Measurements from ENCODE around the gene SMIM17. TPM values are rescaled to one million over a fixed set of nuclear protein-coding genes. Genes with fewer than 3 reads are reported as not detected.

Gene SMIM17
- total and polyA plus RNA-seq, 2 of the 13 experiments (the other 11 are each of a cell fraction or from before 2014, with no cell fraction given) = 0.21 to 0.53 TPM

- TF ChIP-seq ARID4A (CRISPR knock-in tag; IDR thresholded peaks at IDR 0.05; ENCODE audit: borderline replicate concordance) (peak; percentile 87; the same call in 1 of the 2 replicates), ZNF879 (CRISPR knock-in tag; IDR thresholded peaks at IDR 0.05) (no peak), YY1 (IDR thresholded peaks at IDR 0.05; ENCODE audit: insufficient read depth, insufficient replicate concordance, low read depth, low read length) (peak; percentile 43), LCORL (IDR thresholded peaks at IDR 0.05) (no peak), LCORL (CRISPR knock-in tag; IDR thresholded peaks at IDR 0.05) (peak; percentile 39), IRF2 (CRISPR knock-in tag; IDR thresholded peaks at IDR 0.05) (peak; percentile 69), ZNF501 (CRISPR knock-in tag; IDR thresholded peaks at IDR 0.05) (peak; percentile 89), NCOA1 (CRISPR knock-in tag; IDR thresholded peaks at IDR 0.05) (peak; percentile 51; the same call in 1 of the 2 replicates), HES4 (CRISPR knock-in tag; IDR thresholded peaks at IDR 0.05; ENCODE audit: borderline replicate concordance) (0 out of 2 replicates have a peak, but pooled peaks have one; percentile 66), ZNF441 (CRISPR knock-in tag; IDR thresholded peaks at IDR 0.05; ENCODE audit: borderline replicate concordance) (peak; percentile 91), SOX6 (IDR thresholded peaks at IDR 0.05) (no peak), SOX6 (CRISPR knock-in tag; IDR thresholded peaks at IDR 0.05) (0 out of 2 replicates have a peak, but pooled peaks have one; percentile 37), YEATS4 (CRISPR knock-in tag; IDR thresholded peaks at IDR 0.05; ENCODE audit: borderline replicate concordance) (peak; percentile 62; the same call in 1 of the 2 replicates), RARA (CRISPR knock-in tag; IDR thresholded peaks at IDR 0.05) (0 out of 2 replicates have a peak, but pooled peaks have one; percentile 23), ZNF468 (CRISPR knock-in tag; IDR thresholded peaks at IDR 0.05) (no peak), ZNF143 (CRISPR knock-in tag; IDR thresholded peaks at IDR 0.05) (peak; percentile 92), ZNF121 (CRISPR knock-in tag; IDR thresholded peaks at IDR 0.05) (0 out of 2 replicates have a peak, but pooled peaks have one; percentile 46), BCL3 (CRISPR knock-in tag; IDR thresholded peaks at IDR 0.05) (peak; percentile 86), THAP7 (CRISPR knock-in tag; IDR thresholded peaks at IDR 0.05) (no peak), TFDP2 (CRISPR knock-in tag; IDR thresholded peaks at IDR 0.05) (peak; percentile 54; the same call in 1 of the 2 replicates), ZNF512 (CRISPR knock-in tag; IDR thresholded peaks at IDR 0.05) (peak; percentile 92)
Observed at GRCh38 chr19:56594783-56595547, 48.0 kb upstream of the SMIM17 start, which contains the start of gene ZNF71 (continued).

All from HepG2 (cell line).